GM12878 (cell line): ENCODE results near the gene WDR19. TPM values are rescaled to one million over a fixed set of nuclear protein-coding genes. Genes with fewer than 3 reads are reported as not detected.

Experiments
- ATAC-seq: fragments of 200-7000 bp; cut with Tn5 transposase; 3 replicates; pipeline ENCODE4 v1.9.1; 2020; ENCODE audit warnings: mild to moderate bottlenecking, moderate library complexity
- BruUV-seq: library from RNA; stranded (reverse); fragments of 400-500 nt; replicated peaks from 2 replicates; lab custom pipeline; 2021; lab: Mats Ljungman, UMichigan
- CTCF ChIA-PET: fragments of 300-600 bp; sonication (Branson Sonifier 250); formaldehyde crosslinking; extraction: SDS; loops from one replicate; lab custom pipeline; 2021; ENCODE audit warnings: inconsistent platforms; lab: Yijun Ruan, JAX
- POLR2A ChIA-PET: fragments of 350-600 bp; formaldehyde crosslinking; extraction: SDS; loops from one replicate; lab custom pipeline; 2021; ENCODE audit warnings: inconsistent platforms; lab: Charles Lee
- RAD21 ChIA-PET: fragments of 300-600 bp; sonication (Branson Sonifier 250); formaldehyde crosslinking; loops from one replicate; lab custom pipeline; 2023; ENCODE audit warnings: antibody characterized with exemption; ENCODE audit not compliant: unreplicated experiment; lab: Charles Lee
- SMC1A ChIA-PET: fragments of 300-600 bp; sonication (Branson Sonifier 250); formaldehyde crosslinking; loops from one replicate; lab custom pipeline; 2023; ENCODE audit not compliant: unreplicated experiment, uncharacterized antibody; lab: Charles Lee
- DNase-seq: peaks from one replicate; pipeline ENCODE4 v3.0.0-alpha.2; 2011; ENCODE audit warnings: low read depth, low spot score
- FAIRE-seq: peaks from 3 replicates; lab custom pipeline; 2011; peaks lifted over from hg19 to GRCh38; lab: Jason Lieb, UNC
- H2AFZ ChIP-seq: 2 replicates; pipeline ENCODE4 v1.6.0; 2011; ENCODE audit warnings: low read depth, low read length, control low read depth; ENCODE audit not compliant: control insufficient read depth
- H3K27ac ChIP-seq: 2 replicates; pipeline ENCODE4 v1.5.1; 2011; ENCODE audit warnings: control low read depth; ENCODE audit not compliant: control insufficient read depth, insufficient read depth
- H3K27me3 ChIP-seq, 2 experiments: replicated peaks in 1 of 2; 2 replicates each; pipeline versions ENCODE4 v1.6.0 to v1.6.1; 2011; ENCODE audit warnings: low read length in 1 of 2; ENCODE audit not compliant: control insufficient read depth in 2 of 2, insufficient read depth in 2 of 2
- H3K36me3 ChIP-seq, 2 experiments: 2 replicates each; pipeline ENCODE4 v1.5.1; 2011; ENCODE audit warnings: low read length in 1 of 2; ENCODE audit not compliant: control insufficient read depth in 2 of 2, insufficient read depth in 2 of 2
- H3K4me1 ChIP-seq: 2 replicates; pipeline ENCODE4 v1.6.1; 2011; ENCODE audit warnings: mild to moderate bottlenecking, low read length, moderate library complexity, mixed read lengths; ENCODE audit not compliant: control insufficient read depth, insufficient read depth
- H3K4me2 ChIP-seq: 2 replicates; pipeline ENCODE4 v1.6.0; 2011; ENCODE audit warnings: control low read depth; ENCODE audit not compliant: control insufficient read depth, insufficient read depth
- H3K4me3 ChIP-seq: fragments of 200-600 bp; sonication (generic); 2 replicates; pipeline ENCODE4 v1.5.1; 2016
- H3K79me2 ChIP-seq: 2 replicates; pipeline ENCODE4 v1.6.0; 2011; ENCODE audit warnings: low read length; ENCODE audit not compliant: control insufficient read depth, insufficient read depth
- H3K9ac ChIP-seq: 2 replicates; pipeline ENCODE4 v1.8.0; 2011; ENCODE audit warnings: low read length, control low read depth, mixed read lengths; ENCODE audit not compliant: control insufficient read depth, insufficient read depth
- H3K9me3 ChIP-seq: replicated peaks from 3 replicates; pipeline ENCODE4 v1.5.1; 2011; ENCODE audit warnings: mild to moderate bottlenecking, low read length; ENCODE audit not compliant: control insufficient read depth, insufficient read depth
- H4K20me1 ChIP-seq: 2 replicates; pipeline ENCODE4 v1.6.0; 2011; ENCODE audit not compliant: control insufficient read depth, insufficient read depth
- ATF3 ChIP-seq: IDR thresholded peaks from 2 replicates; pipeline ENCODE4 v1.6.1; 2011; ENCODE audit warnings: low read depth, mild to moderate bottlenecking, low read length, moderate library complexity, borderline replicate concordance; ENCODE audit errors: extremely low read depth
- BCL11A ChIP-seq: IDR thresholded peaks from 2 replicates; pipeline ENCODE4 v1.6.1; 2011; ENCODE audit warnings: low read depth, low read length
- RCOR1 ChIP-seq: conservative IDR thresholded peaks from 2 replicates; pipeline ENCODE4 v1.6.1; 2012; ENCODE audit warnings: low read depth, low read length, improper control_type of control experiment
- SIX5 ChIP-seq: IDR thresholded peaks from 2 replicates; pipeline ENCODE4 v1.6.1; 2011; ENCODE audit warnings: mild to moderate bottlenecking, low read depth, low read length, moderate library complexity; ENCODE audit not compliant: severe bottlenecking
- WGBS: methylation state at CpG from one replicate; pipeline ENCODE4 v1.1.6; 2016; ENCODE audit warnings: low lambda C conversion rate; ENCODE audit not compliant: insufficient replicate concordance, insufficient coverage; ENCODE audit errors: missing lambda C conversion rate; 5-methylcytosine and 5-hydroxymethylcytosine counted together
- in situ Hi-C: fragments of 300-500 bp; cut with MboI; formaldehyde crosslinking; loops from 9 replicates; pipeline ENCODE4 v1.14.3; 2018; ENCODE audit warnings: mixed read lengths
- intact Hi-C: fragments of 100-400 bp; cut with micrococcal nuclease; formaldehyde crosslinking; loops from one replicate; pipeline ENCODE4 v1.14.2; 2022; ENCODE audit not compliant: unreplicated experiment
- polyA plus RNA-seq, 11 experiments: library from polyadenylated mRNA; depleted of rRNA in 4 of 11; unstranded in 6 of 11; stranded (reverse) in 5 of 11; fragments of >200 nt; fragmentation: Nextera tagmentation in 4 of 11; fragmentation: Illumina TruSeq in 1 of 11; extraction: Ambion mirVana in 4 of 11; extraction: Trizol in 1 of 11; gene quantifications; 1 replicate in 1 of 11; 2 replicates in 10 of 11; pipeline versions ENCODE4 v1.2.1 to v1.2.3, GENCODE V29; 2011 to 2016; ENCODE audit warnings: inconsistent platforms in 2 of 11, missing spikeins in 2 of 11, low read depth in 1 of 11
- total RNA-seq, 4 experiments: library from RNA; depleted of rRNA in 3 of 4; stranded (reverse); fragments of >200 nt in 3 of 4; fragmentation: Illumina TruSeq in 1 of 4; extraction: Trizol in 1 of 4; gene quantifications; 2 replicates each; pipeline versions ENCODE4 v1.2.1 to v1.2.3, GENCODE V29; 2013 to 2021
- TF ChIP-seq, protein P1 (sequence below): fragments of 450-650 bp; IDR thresholded peaks from 2 replicates; pipeline ENCODE4 v1.6.1; 2018; ENCODE audit warnings: borderline replicate concordance, mild to moderate bottlenecking; ENCODE audit not compliant: partially characterized antibody

The WDR19 gene
- total and polyA plus RNA-seq, 10 of the 15 experiments (the other 5 are each of a cell fraction or from before 2014, with no cell fraction given), result 3.5 to 15.4 (median 7.3) TPM

DNA sequence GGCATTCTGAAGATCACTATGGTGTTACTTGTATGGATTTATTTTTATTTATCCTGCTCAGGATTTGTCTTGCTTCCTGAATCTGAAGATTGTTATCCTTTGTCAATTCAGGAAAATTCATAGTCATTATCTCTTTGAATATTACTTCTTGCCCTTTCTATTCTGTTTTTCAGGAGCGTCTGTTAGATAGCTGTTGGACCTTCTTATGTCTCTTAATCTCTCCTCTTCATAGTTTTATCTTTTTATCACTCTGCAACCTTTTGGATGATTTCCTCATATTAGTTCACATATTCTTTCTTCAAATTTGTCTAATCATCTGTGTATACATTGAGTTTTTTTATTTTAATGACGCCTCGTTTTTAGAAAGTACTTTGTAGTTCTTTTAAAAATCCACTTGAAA lies 19.6 kb downstream of the WDR19 start:
- ChIA-PET CTCF (interaction anchor here (1.7 kb wide), 1 partner anchor 300 kb away, joined by 3 read pairs; no protein-coding TSS in a partner anchor), RAD21 (no interaction called here), SMC1A (interaction anchor here (1.9 kb wide), 1 partner anchor 20 kb away, joined by 6 read pairs; the partner anchor contains the start of gene WDR19)
- H3K79me2 ChIP-seq, result no peaks in the 10 kb centered on the region
- H3K36me3 ChIP-seq, result no peaks in the 10 kb centered on the region
- H2AFZ ChIP-seq, result no peak overlapping the region
- intact Hi-C loops, result no loop called here
- no peaks in the 10 kb centered on the region for H4K20me1 ChIP-seq
- ATAC-seq, result no peak
- H3K9ac ChIP-seq, result no peak overlapping the region
- H3K4me3 ChIP-seq, result no peak overlapping the region
- no TSS peak for BruUV-seq
- H3K27ac ChIP-seq, result no peak overlapping the region
- no peak overlapping the region for H3K4me2 ChIP-seq
- no peaks in the 10 kb centered on the region for H3K27me3 ChIP-seq
- WGBS, result 97% methylated on average over 3 of the region's 3 CpGs
- no peaks in the 10 kb centered on the region for H3K9me3 ChIP-seq
- no peak for FAIRE-seq
- TF ChIP-seq, protein P1, sequence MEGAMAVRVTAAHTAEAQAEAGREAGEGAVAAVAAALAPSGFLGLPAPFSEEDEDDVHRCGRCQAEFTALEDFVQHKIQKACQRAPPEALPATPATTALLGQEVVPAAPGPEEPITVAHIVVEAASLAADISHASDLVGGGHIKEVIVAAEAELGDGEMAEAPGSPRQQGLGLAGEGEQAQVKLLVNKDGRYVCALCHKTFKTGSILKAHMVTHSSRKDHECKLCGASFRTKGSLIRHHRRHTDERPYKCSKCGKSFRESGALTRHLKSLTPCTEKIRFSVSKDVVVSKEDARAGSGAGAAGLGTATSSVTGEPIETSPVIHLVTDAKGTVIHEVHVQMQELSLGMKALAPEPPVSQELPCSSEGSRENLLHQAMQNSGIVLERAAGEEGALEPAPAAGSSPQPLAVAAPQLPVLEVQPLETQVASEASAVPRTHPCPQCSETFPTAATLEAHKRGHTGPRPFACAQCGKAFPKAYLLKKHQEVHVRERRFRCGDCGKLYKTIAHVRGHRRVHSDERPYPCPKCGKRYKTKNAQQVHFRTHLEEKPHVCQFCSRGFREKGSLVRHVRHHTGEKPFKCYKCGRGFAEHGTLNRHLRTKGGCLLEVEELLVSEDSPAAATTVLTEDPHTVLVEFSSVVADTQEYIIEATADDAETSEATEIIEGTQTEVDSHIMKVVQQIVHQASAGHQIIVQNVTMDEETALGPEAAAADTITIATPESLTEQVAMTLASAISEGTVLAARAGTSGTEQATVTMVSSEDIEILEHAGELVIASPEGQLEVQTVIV, result no peak
- TF ChIP-seq SIX5 (no peak), ATF3 (no peak)
- TF ChIP-seq, all 136 proteins: peak for 0
- POLR2A ChIA-PET, result no interaction called here
- H3K4me1 ChIP-seq, result no peaks in the 10 kb centered on the region
- in situ Hi-C loops, result no loop called here
- DNase-seq, result no peak

DNA sequence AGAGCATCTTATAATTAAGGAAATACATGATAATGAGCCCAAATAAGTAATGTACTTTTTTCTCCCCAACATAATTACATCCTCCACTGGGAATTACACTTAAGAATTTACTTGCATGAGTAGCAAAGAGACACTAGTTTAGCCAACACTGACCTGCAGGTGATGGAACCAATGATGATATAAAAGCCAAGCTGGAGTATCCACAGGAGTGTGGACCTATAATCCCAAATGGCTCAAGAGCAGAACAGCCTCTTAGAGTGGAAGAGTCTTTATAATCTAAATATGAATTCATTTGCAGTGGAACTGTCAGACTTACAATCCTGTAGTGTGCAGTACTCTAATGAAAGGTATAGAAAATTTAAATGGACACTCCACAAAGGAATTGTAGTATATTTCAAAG lies 22.2 kb downstream of the WDR19 start:
- no peak for FAIRE-seq
- no peaks in the 10 kb centered on the region for H3K4me1 ChIP-seq
- H3K36me3 ChIP-seq, result no peaks in the 10 kb centered on the region

More for the DNA sequence above, 22.2 kb downstream of the WDR19 start:
- no peak for DNase-seq
- Histone ChIP-seq H2AFZ (no peak overlapping the region), H3K4me2 (no peak overlapping the region)
- BruUV-seq, result no TSS peak
- no peak for TF ChIP-seq RCOR1
- TF ChIP-seq BCL11A, result no peak
- TF ChIP-seq, all 136 proteins: peak for 0
- Histone ChIP-seq H3K4me3 (no peak overlapping the region), H3K9me3 (no peaks in the 10 kb centered on the region), H3K27me3 (no peaks in the 10 kb centered on the region), H3K79me2 (no peaks in the 10 kb centered on the region), H4K20me1 (no peaks in the 10 kb centered on the region), H3K9ac (no peak overlapping the region), H3K27ac (no peak overlapping the region)
- POLR2A ChIA-PET, result no interaction called here
- in situ Hi-C loops (no loop called here), intact Hi-C loops (no loop called here)
- ATAC-seq, result no peak
- CTCF ChIA-PET, result interaction anchor here (1.1 to 1.5 kb wide), 2 partner anchors 15 to 38 kb away, joined by 3 read pairs; no protein-coding TSS in a partner anchor
- SMC1A ChIA-PET, result interaction anchor here (0.9 to 2.1 kb wide), 4 partner anchors 11 to 31 kb away, joined by 3 to 8 read pairs (median 4); no protein-coding TSS in a partner anchor
- RAD21 ChIA-PET, result no interaction called here
